Mucosa of stomach (tissue), 1 donor: ENCODE results near the gene CXCL17.
"Not testable (repeated sequence)": the region's sequence is repeated elsewhere in the genome, so short reads cannot be mapped to it uniquely, and the experiment has no call there.

Experiments used
- H3K27me3 ChIP-seq: one replicate; pipeline ENCODE4 v1.7.0; 2013; ENCODE audit warnings: mild to moderate bottlenecking, low read length; ENCODE audit not compliant: control insufficient read depth, insufficient read depth
- H3K36me3 ChIP-seq: one replicate; pipeline ENCODE4 v1.7.0; 2013; ENCODE audit warnings: low read length; ENCODE audit not compliant: control insufficient read depth, insufficient read depth
- H3K4me1 ChIP-seq: one replicate; pipeline ENCODE4 v1.7.0; 2013; ENCODE audit warnings: mild to moderate bottlenecking, low read length; ENCODE audit not compliant: control insufficient read depth, insufficient read depth
- H3K4me3 ChIP-seq: one replicate; pipeline ENCODE4 v1.7.0; 2013; ENCODE audit warnings: low read length
- H3K9ac ChIP-seq: one replicate; pipeline ENCODE4 v1.7.0; 2013; ENCODE audit warnings: mild to moderate bottlenecking, low read length, moderate library complexity
- H3K9me3 ChIP-seq: one replicate; pipeline ENCODE4 v1.7.0; 2013; ENCODE audit warnings: mild to moderate bottlenecking, low read length, moderate library complexity; ENCODE audit not compliant: control insufficient read depth
- donor health status: Pancreatic carcinoma.

CXCL17 gene

GRCh38 chr19:42459926-42460325 is 17.2 kb upstream of the CXCL17 start:
- H3K27me3 ChIP-seq = no peaks in the 10 kb centered on the region
- H3K4me3 ChIP-seq = no peak overlapping the region
- H3K36me3 ChIP-seq = no peaks in the 10 kb centered on the region
- peaks cover 11% of the 10 kb centered on the region for H3K4me1 ChIP-seq
- H3K9ac ChIP-seq = no peak overlapping the region
- no peaks in the 10 kb centered on the region for H3K9me3 ChIP-seq

GRCh38 chr19:42455621-42456081 is 12.9 kb upstream of the CXCL17 start:
- Histone ChIP-seq H3K9me3 (no peaks in the 10 kb centered on the region), H3K36me3 (no peaks in the 10 kb centered on the region), H3K27me3 (no peaks in the 10 kb centered on the region), H3K4me3 (no peak overlapping the region), H3K4me1 (peaks cover 13% of the 10 kb centered on the region), H3K9ac (no peak overlapping the region)

- Histone ChIP-seq H3K4me1 (peaks cover 19% of the 10 kb centered on the region), H3K27me3 (no peaks in the 10 kb centered on the region), H3K9ac (no peak overlapping the region), H3K4me3 (no peak overlapping the region), H3K9me3 (no peaks in the 10 kb centered on the region), H3K36me3 (no peaks in the 10 kb centered on the region)
Measured at GRCh38 chr19:42455086-42455485, 12.3 kb upstream of the CXCL17 start.

- Histone ChIP-seq H3K4me3 (no peak overlapping the region), H3K9me3 (no peaks in the 10 kb centered on the region), H3K4me1 (peaks cover 37% of the 10 kb centered on the region), H3K27me3 (no peaks in the 10 kb centered on the region), H3K9ac (no peak overlapping the region), H3K36me3 (no peaks in the 10 kb centered on the region)
Measured at GRCh38 chr19:42452590-42452989, 9.8 kb upstream of the CXCL17 start.

GRCh38 chr19:42450314-42450934 is 7.7 kb upstream of the CXCL17 start:
- Histone ChIP-seq H3K9me3 (no peaks in the 10 kb centered on the region), H3K27me3 (no peaks in the 10 kb centered on the region), H3K4me1 (peaks cover 39% of the 10 kb centered on the region), H3K36me3 (no peaks in the 10 kb centered on the region), H3K4me3 (no peak overlapping the region), H3K9ac (no peak overlapping the region)

- not testable (repeated sequence) for H3K27me3 ChIP-seq, H3K4me3 ChIP-seq, H3K9ac ChIP-seq, H3K9me3 ChIP-seq, H3K36me3 ChIP-seq
- peaks cover 48% of the 10 kb centered on the region for H3K4me1 ChIP-seq
Measured at GRCh38 chr19:42448306-42448705, 5.6 kb upstream of the CXCL17 start.

- H3K36me3 ChIP-seq = no peaks in the 10 kb centered on the region
- no peaks in the 10 kb centered on the region for H3K27me3 ChIP-seq
- H3K9ac ChIP-seq = no peak overlapping the region
- H3K4me3 ChIP-seq = no peak overlapping the region
- peaks cover 54% of the 10 kb centered on the region for H3K4me1 ChIP-seq
- H3K9me3 ChIP-seq = no peaks in the 10 kb centered on the region
Measured at GRCh38 chr19:42445948-42446347, 3.2 kb upstream of the CXCL17 start.

- Histone ChIP-seq H3K9ac (peak overlapping the region; percentile 82), H3K9me3 (no peaks in the 10 kb centered on the region), H3K4me1 (peaks cover 42% of the 10 kb centered on the region), H3K36me3 (no peaks in the 10 kb centered on the region), H3K27me3 (no peaks in the 10 kb centered on the region), H3K4me3 (no peak overlapping the region)
Measured at GRCh38 chr19:42443944-42444398, 1.2 kb upstream of the CXCL17 start.

GRCh38 chr19:42441049-42441445 is 1.7 kb downstream of the CXCL17 start:
- Histone ChIP-seq H3K9ac (peak overlapping the region; percentile 82), H3K27me3 (no peaks in the 10 kb centered on the region), H3K4me3 (peak overlapping the region; percentile 16), H3K9me3 (no peaks in the 10 kb centered on the region), H3K4me1 (peaks cover 40% of the 10 kb centered on the region), H3K36me3 (no peaks in the 10 kb centered on the region)

GRCh38 chr19:42440357-42441048 is 2.2 kb downstream of the CXCL17 start:
- H3K9ac ChIP-seq = peak overlapping the region; percentile 82
- H3K4me1 ChIP-seq = peaks cover 34% of the 10 kb centered on the region
- H3K36me3 ChIP-seq = no peaks in the 10 kb centered on the region
- H3K4me3 ChIP-seq = peak overlapping the region; percentile 16
- no peaks in the 10 kb centered on the region for H3K9me3 ChIP-seq
- H3K27me3 ChIP-seq = no peaks in the 10 kb centered on the region

- Histone ChIP-seq H3K4me3 (no peak overlapping the region), H3K9ac (no peak overlapping the region), H3K4me1 (peaks cover 22% of the 10 kb centered on the region), H3K36me3 (no peaks in the 10 kb centered on the region), H3K9me3 (no peaks in the 10 kb centered on the region), H3K27me3 (no peaks in the 10 kb centered on the region)
Measured at GRCh38 chr19:42436006-42436405, 6.7 kb downstream of the CXCL17 start.

GRCh38 chr19:42435316-42435715 is 7.4 kb downstream of the CXCL17 start:
- peaks cover 15% of the 10 kb centered on the region for H3K4me1 ChIP-seq
- no peak overlapping the region for H3K9ac ChIP-seq
- H3K9me3 ChIP-seq = no peaks in the 10 kb centered on the region
- H3K36me3 ChIP-seq = no peaks in the 10 kb centered on the region
- no peak overlapping the region for H3K4me3 ChIP-seq
- H3K27me3 ChIP-seq = no peaks in the 10 kb centered on the region
